Measurements from ENCODE around the gene LCLAT1. TPM values are rescaled to one million over a fixed set of nuclear protein-coding genes. Genes with fewer than 3 reads are reported as not detected.
A peak's percentile ranks its signal among the peaks of the same experiment; 100 is the strongest.

LCLAT1 gene
- total RNA-seq, 4 donors from 2014 or later = 0.88 to 116 (median 33.3) TPM

GRCh38 chr2:30421026-30421603, 25.9 kb upstream of the LCLAT1 start:
- no peaks in the 10 kb centered on the region for H3K27me3 ChIP-seq
- H3K4me3 ChIP-seq = no peak overlapping the region
- H3K36me3 ChIP-seq = no peaks in the 10 kb centered on the region

GRCh38 chr2:30421604-30422443, 25.2 kb upstream of the LCLAT1 start:
- peaks cover 12 to 20% of the 10 kb centered on the region in 2 donors for H3K4me1 ChIP-seq
- H3K4me3 ChIP-seq = no peak overlapping the region
- no peak for DNase-seq
- no peaks in the 10 kb centered on the region for H3K27me3 ChIP-seq
- intact Hi-C loops (cut with DNase I; ENCODE audit: low total_unique reads) = no loop called here
- H3K9me3 ChIP-seq = no peaks in the 10 kb centered on the region
- TF ChIP-seq POLR2A (IDR thresholded peaks at IDR 0.05) (no peak), CTCF (IDR thresholded peaks at IDR 0.05) (no peak)
- peak overlapping the region; percentile 69 to 80 for H3K27ac ChIP-seq
- no peaks in the 10 kb centered on the region for H3K36me3 ChIP-seq

More at GRCh38 chr2:30421026-30421603, 25.9 kb upstream of the LCLAT1 start:
- Histone ChIP-seq H3K27ac (peak overlapping the region; percentile 69 to 80), H3K9me3 (no peaks in the 10 kb centered on the region), H3K4me1 (peaks cover 12 to 20% of the 10 kb centered on the region in 2 donors)
- DNase-seq = no peak
- intact Hi-C loops (cut with DNase I; ENCODE audit: low total_unique reads) = no loop called here
- TF ChIP-seq POLR2A (IDR thresholded peaks at IDR 0.05) (no peak), CTCF (IDR thresholded peaks at IDR 0.05) (no peak)

- H3K27ac ChIP-seq = peak overlapping the region; percentile 69 to 80
- intact Hi-C loops (cut with DNase I; ENCODE audit: low total_unique reads) = no loop called here
- H3K36me3 ChIP-seq = no peaks in the 10 kb centered on the region
- H3K9me3 ChIP-seq = no peaks in the 10 kb centered on the region
- H3K27me3 ChIP-seq = no peaks in the 10 kb centered on the region
- no peak for TF ChIP-seq CTCF (IDR thresholded peaks at IDR 0.05)
- TF ChIP-seq POLR2A (IDR thresholded peaks at IDR 0.05) = no peak
- H3K4me1 ChIP-seq = peaks cover 12 to 20% of the 10 kb centered on the region in 2 donors
- no peak overlapping the region for H3K4me3 ChIP-seq
- DNase-seq = no peak
These were observed 24.5 kb upstream of the LCLAT1 start for GRCh38 chr2:30422444-30423040.

- peaks cover 12 to 20% of the 10 kb centered on the region in 2 donors for H3K4me1 ChIP-seq
- no peaks in the 10 kb centered on the region for H3K9me3 ChIP-seq
- no peak for DNase-seq
- H3K36me3 ChIP-seq = no peaks in the 10 kb centered on the region
- no peaks in the 10 kb centered on the region for H3K27me3 ChIP-seq
- intact Hi-C loops (cut with DNase I; ENCODE audit: low total_unique reads) = no loop called here
- H3K27ac ChIP-seq = no peak overlapping the region
- no peak overlapping the region for H3K4me3 ChIP-seq
- TF ChIP-seq CTCF (IDR thresholded peaks at IDR 0.05) (no peak), POLR2A (IDR thresholded peaks at IDR 0.05) (no peak)
These were observed 22.8 kb upstream of the LCLAT1 start for GRCh38 chr2:30424231-30424630.

GRCh38 chr2:30425326-30425725, 21.7 kb upstream of the LCLAT1 start:
- DNase-seq = no peak
- peak overlapping the region in 1 of 2 donors; percentile 23 for H3K27ac ChIP-seq
- H3K4me1 ChIP-seq = peaks cover 12 to 20% of the 10 kb centered on the region in 2 donors
- intact Hi-C loops (cut with DNase I; ENCODE audit: low total_unique reads) = no loop called here
- H3K36me3 ChIP-seq = no peaks in the 10 kb centered on the region
- no peak overlapping the region for H3K4me3 ChIP-seq
- TF ChIP-seq CTCF (IDR thresholded peaks at IDR 0.05) (no peak), POLR2A (IDR thresholded peaks at IDR 0.05) (no peak)
- H3K27me3 ChIP-seq = no peaks in the 10 kb centered on the region
- H3K9me3 ChIP-seq = no peaks in the 10 kb centered on the region

Measured in uterus (tissue), 4 donors.